Measurements from ENCODE around the gene COPA.

GRCh38 chr1:160284220-160284781 is 58.7 kb downstream of the COPA start:
- TF ChIP-seq CTCF (IDR thresholded peaks at IDR 0.05; ENCODE audit: insufficient read depth, low read length) (no peak), REST (IDR thresholded peaks at IDR 0.05; ENCODE audit: insufficient replicate concordance, low read depth) (no peak), GABPA (IDR thresholded peaks at IDR 0.05; ENCODE audit: low read depth) (no peak)
